ENCODE results near the gene MCCD1.
A peak's percentile ranks its signal among the peaks of the same experiment; 100 is the strongest.

Gene MCCD1

DNA sequence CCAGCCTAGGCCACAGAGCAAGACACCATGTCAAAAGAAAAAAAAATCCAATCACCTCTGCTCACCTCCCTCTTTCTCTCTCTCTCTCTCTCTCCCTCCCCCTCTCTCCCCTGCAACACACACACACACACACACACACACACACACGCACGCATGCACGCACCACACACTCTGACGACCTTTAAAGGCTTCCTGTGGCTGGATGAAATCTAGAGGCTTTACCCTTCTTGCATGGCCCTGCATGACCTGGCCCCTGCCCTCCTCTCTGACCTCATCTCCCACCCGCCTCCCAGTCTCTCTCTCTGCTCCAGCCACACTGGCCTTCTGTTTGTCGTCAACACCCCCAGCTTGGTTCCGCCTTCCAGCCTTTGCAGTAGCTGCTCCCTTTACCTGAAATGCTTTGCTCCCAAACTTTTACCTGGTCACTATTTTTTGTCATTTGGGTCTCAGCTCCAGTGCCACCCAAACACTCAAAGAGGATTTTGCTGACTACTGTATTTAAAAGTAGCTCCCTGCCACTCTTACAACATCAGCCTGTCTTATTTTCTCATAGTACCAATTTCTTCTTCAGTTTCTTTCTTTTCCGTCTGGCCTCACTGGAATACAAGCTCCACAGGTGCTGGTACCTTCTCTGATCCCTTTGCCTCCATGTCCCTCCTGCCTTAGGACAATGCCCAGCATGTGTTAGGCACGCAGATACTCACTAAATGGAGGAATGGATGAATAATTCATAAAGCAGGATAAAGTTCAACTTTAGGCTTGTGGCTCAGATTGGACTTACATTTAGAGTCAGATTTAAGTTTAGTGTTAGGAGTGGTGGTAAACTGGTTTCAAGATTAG, 39.0 kb downstream of the MCCD1 start:
- peak overlapping the region; percentile 12 for H3K4me3 ChIP-seq (ENCODE audit: low read depth, low read length)
- peak; percentile 83 for DNase-seq (ENCODE audit: low read depth)
- TF ChIP-seq, protein P1, sequence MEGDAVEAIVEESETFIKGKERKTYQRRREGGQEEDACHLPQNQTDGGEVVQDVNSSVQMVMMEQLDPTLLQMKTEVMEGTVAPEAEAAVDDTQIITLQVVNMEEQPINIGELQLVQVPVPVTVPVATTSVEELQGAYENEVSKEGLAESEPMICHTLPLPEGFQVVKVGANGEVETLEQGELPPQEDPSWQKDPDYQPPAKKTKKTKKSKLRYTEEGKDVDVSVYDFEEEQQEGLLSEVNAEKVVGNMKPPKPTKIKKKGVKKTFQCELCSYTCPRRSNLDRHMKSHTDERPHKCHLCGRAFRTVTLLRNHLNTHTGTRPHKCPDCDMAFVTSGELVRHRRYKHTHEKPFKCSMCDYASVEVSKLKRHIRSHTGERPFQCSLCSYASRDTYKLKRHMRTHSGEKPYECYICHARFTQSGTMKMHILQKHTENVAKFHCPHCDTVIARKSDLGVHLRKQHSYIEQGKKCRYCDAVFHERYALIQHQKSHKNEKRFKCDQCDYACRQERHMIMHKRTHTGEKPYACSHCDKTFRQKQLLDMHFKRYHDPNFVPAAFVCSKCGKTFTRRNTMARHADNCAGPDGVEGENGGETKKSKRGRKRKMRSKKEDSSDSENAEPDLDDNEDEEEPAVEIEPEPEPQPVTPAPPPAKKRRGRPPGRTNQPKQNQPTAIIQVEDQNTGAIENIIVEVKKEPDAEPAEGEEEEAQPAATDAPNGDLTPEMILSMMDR (IDR thresholded peaks at IDR 0.05; ENCODE audit: insufficient read depth, low read depth, low read length, missing control alignments): no peak

DNA sequence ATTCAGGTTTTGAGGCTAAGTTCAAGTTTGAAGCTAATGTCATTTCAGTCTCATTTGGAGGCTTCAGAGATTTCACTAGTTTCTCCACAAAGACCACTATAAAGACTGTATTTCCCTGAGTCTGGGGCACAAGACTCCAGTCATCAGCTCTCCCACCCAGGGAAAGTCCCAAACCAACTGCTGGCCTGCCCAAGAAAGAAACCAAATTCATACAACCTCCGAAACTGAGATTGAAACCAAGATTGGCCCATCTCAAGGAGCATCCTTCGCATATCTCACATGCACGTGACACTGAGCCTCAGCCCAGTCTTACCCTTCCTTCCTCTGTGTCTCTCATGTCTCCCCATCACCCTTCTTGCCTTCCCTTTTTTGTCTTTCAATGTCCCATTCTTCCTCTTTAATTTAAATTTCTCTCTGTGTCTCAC, 39.8 kb downstream of the MCCD1 start:
- TF ChIP-seq, protein P1 (IDR thresholded peaks at IDR 0.05; ENCODE audit: insufficient read depth, low read depth, low read length, missing control alignments): no peak
- peak; percentile 94 for DNase-seq (ENCODE audit: low read depth)
- H3K4me3 ChIP-seq (ENCODE audit: low read depth, low read length): peak overlapping the region; percentile 36

DNA sequence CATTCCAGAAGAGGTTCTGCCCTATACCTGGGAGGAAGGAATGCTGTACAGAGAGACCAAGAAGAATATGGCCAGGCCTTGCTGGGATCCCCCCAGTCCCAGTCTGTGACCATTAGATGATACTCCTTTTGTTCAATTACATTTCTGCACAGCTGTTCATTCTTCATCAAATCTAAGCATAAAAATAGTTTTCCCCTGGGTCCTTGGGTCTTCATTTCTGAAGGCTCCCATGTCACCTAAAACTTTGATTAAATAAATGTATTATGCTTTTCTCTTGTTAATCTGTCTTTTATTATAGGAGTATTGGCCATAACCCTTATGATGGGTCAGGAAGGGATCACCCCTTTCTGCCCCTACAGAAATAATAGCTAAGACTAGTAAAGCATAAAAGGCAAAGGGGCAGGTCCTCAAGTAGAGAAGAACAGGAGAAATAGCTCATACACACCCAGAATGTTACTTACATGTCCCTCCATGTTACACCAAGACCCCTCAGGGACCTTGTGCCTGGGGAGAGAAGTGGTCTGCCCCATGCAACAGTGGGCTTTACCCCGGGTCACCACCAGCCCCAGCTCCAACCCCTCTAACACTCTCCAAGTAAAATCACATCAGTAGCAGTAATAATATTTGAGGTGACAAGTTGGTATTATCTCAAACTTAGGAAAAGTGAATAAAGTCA, 41.2 kb downstream of the MCCD1 start:
- DNase-seq (ENCODE audit: low read depth): no peak
- TF ChIP-seq, protein P1 (IDR thresholded peaks at IDR 0.05; ENCODE audit: insufficient read depth, low read depth, low read length, missing control alignments): no peak

DNA sequence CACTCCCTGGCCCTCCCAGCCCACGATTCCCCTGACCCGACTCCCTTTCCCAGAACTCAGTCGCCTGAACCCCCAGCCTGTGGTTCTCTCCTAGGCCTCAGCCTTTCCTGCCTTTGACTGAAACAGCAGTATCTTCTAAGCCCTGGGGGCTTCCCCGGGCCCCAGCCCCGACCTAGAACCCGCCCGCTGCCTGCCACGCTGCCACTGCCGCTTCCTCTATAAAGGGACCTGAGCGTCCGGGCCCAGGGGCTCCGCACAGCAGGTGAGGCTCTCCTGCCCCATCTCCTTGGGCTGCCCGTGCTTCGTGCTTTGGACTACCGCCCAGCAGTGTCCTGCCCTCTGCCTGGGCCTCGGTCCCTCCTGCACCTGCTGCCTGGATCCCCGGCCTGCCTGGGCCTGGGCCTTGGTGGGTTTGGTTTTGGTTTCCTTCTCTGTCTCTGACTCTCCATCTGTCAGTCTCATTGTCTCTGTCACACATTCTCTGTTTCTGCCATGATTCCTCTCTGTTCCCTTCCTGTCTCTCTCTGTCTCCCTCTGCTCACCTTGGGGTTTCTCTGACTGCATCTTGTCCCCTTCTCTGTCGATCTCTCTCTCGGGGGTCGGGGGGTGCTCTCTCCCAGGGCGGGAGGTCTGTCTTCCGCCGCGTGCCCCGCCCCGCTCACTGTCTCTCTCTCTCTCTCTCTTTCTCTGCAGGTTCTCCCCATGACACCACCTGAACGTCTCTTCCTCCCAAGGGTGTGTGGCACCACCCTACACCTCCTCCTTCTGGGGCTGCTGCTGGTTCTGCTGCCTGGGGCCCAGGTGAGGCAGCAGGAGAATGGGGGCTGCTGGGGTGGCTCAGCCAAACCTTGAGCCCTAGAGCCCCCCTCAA, 43.5 kb downstream of the MCCD1 start, which contains the start of gene LTA:
Gene LTA (plus strand): TSS at position 249 of the 871 bp plus-strand sequence. CDS start 454 bp downstream, at position 703.
- DNase-seq (ENCODE audit: low read depth): peak; percentile 78
- TF ChIP-seq, protein P1 (IDR thresholded peaks at IDR 0.05; ENCODE audit: insufficient read depth, low read depth, low read length, missing control alignments): no peak
- peak within 1 kb of the TSS; percentile 73 for H3K4me3 ChIP-seq (ENCODE audit: low read depth, low read length)

More for the DNA sequence above, 41.2 kb downstream of the MCCD1 start:
- peak overlapping the region; percentile 16; the same call in 1 of the 2 replicates for H3K4me3 ChIP-seq (ENCODE audit: low read depth, low read length)

DNA sequence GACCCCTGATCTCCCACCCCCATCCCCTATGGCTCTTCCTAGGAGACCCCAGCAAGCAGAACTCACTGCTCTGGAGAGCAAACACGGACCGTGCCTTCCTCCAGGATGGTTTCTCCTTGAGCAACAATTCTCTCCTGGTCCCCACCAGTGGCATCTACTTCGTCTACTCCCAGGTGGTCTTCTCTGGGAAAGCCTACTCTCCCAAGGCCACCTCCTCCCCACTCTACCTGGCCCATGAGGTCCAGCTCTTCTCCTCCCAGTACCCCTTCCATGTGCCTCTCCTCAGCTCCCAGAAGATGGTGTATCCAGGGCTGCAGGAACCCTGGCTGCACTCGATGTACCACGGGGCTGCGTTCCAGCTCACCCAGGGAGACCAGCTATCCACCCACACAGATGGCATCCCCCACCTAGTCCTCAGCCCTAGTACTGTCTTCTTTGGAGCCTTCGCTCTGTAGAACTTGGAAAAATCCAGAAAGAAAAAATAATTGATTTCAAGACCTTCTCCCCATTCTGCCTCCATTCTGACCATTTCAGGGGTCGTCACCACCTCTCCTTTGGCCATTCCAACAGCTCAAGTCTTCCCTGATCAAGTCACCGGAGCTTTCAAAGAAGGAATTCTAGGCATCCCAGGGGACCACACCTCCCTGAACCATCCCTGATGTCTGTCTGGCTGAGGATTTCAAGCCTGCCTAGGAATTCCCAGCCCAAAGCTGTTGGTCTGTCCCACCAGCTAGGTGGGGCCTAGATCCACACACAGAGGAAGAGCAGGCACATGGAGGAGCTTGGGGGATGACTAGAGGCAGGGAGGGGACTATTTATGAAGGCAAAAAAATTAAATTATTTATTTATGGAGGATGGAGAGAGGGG, 44.7 kb downstream of the MCCD1 start:
- H3K4me3 ChIP-seq (ENCODE audit: low read depth, low read length): peak overlapping the region; percentile 73
- no peak for DNase-seq (ENCODE audit: low read depth)
- TF ChIP-seq, protein P1 (IDR thresholded peaks at IDR 0.05; ENCODE audit: insufficient read depth, low read depth, low read length, missing control alignments): no peak

Measured in GM12865 (cell line).